HepG2 (cell line): ENCODE measurements around the gene ZFAND3. TPM values are rescaled to one million over a fixed set of nuclear protein-coding genes. Genes with fewer than 3 reads are reported as not detected.

ENCODE experiments used
- ATAC-seq: fragments of 200-7000 bp; cut with Tn5 transposase; 3 replicates; pipeline ENCODE4 v1.9.1; 2020; ENCODE audit warnings: mild to moderate bottlenecking, moderate library complexity
- BruUV-seq: library from RNA; stranded (reverse); fragments of 400-500 nt; replicated peaks from 2 replicates; lab custom pipeline; 2021; lab: Mats Ljungman, UMichigan
- CTCF ChIA-PET: fragments of 300-600 bp; formaldehyde crosslinking; extraction: SDS; loops from one replicate; lab custom pipeline; 2021; ENCODE audit warnings: low total read pairs, inconsistent platforms, low intra/inter-chr PET ratio; lab: Yijun Ruan, JAX
- POLR2A ChIA-PET: fragments of 350-600 bp; sonication (Branson Sonifier 250); formaldehyde crosslinking; loops from one replicate; lab custom pipeline; 2020; ENCODE audit warnings: antibody characterized with exemption, inconsistent platforms; lab: Yijun Ruan, JAX
- DNase-seq: peaks from one replicate; pipeline ENCODE4 v3.0.0-alpha.2; 2015; ENCODE audit warnings: low spot score
- FAIRE-seq: peaks from 3 replicates; lab custom pipeline; 2011; peaks lifted over from hg19 to GRCh38; lab: Jason Lieb, UNC
- H2AFZ ChIP-seq: one replicate; pipeline ENCODE4 v1.6.1; 2011; ENCODE audit warnings: low read length, inconsistent platforms
- H3K27ac ChIP-seq: fragments of 300-600 bp; 3 replicates; pipeline ENCODE4 v1.8.0; 2011; ENCODE audit warnings: mixed run types, mild to moderate bottlenecking, mixed read lengths, low read length, inconsistent platforms; ENCODE audit not compliant: insufficient read depth; ENCODE audit errors: extremely low read length
- H3K27me3 ChIP-seq, 2 experiments: fragments of 200-600 bp in 1 of 2; 2 replicates in 1 of 2; 3 replicates in 1 of 2; pipeline versions ENCODE4 v1.6.0 to v1.8.0; 2011; ENCODE audit warnings: low read length in 2 of 2, mild to moderate bottlenecking in 2 of 2, moderate library complexity in 2 of 2, inconsistent platforms in 1 of 2; ENCODE audit not compliant: insufficient read depth in 2 of 2, control insufficient read depth in 1 of 2
- H3K36me3 ChIP-seq, 2 experiments: fragments of 200-600 bp in 1 of 2; replicated peaks in 1 of 2; 2 replicates in 1 of 2; 3 replicates in 1 of 2; pipeline versions ENCODE4 v1.5.1 to v1.8.0; 2011; ENCODE audit warnings: low read length in 2 of 2, inconsistent platforms in 1 of 2; ENCODE audit not compliant: insufficient read depth in 2 of 2, control insufficient read depth in 1 of 2
- H3K4me1 ChIP-seq: 2 replicates; pipeline ENCODE4 v1.5.1; 2012; ENCODE audit warnings: low read length, inconsistent platforms; ENCODE audit not compliant: insufficient read depth
- H3K4me2 ChIP-seq: 2 replicates; pipeline ENCODE4 v1.6.0; 2011; ENCODE audit warnings: low read depth, low read length, inconsistent platforms
- H3K4me3 ChIP-seq, 3 experiments: fragments of 200-600 bp in 1 of 3; sonication (generic), shearing (Covaris generic) in 1 of 3; replicated peaks in 1 of 3; 2 replicates each; pipeline ENCODE4 v1.5.1; 2011 to 2016; ENCODE audit warnings: low read length in 3 of 3, inconsistent platforms in 2 of 3, low read depth in 2 of 3, mild to moderate bottlenecking in 2 of 3, control low read depth in 1 of 3, mixed read lengths in 1 of 3; ENCODE audit not compliant: insufficient read depth in 1 of 3
- H3K79me2 ChIP-seq: one replicate; pipeline ENCODE4 v1.6.1; 2011; ENCODE audit warnings: low read length, inconsistent platforms; ENCODE audit not compliant: insufficient read depth
- H3K9ac ChIP-seq: 2 replicates; pipeline ENCODE4 v1.6.0; 2011; ENCODE audit warnings: mild to moderate bottlenecking, low read depth, low read length, inconsistent platforms; ENCODE audit not compliant: insufficient read depth
- H3K9me3 ChIP-seq: 2 replicates; pipeline ENCODE4 v1.5.1; 2012; ENCODE audit warnings: mild to moderate bottlenecking, low read length
- H4K20me1 ChIP-seq: 2 replicates; pipeline ENCODE4 v1.6.0; 2011; ENCODE audit warnings: inconsistent platforms, mild to moderate bottlenecking, low read length, moderate library complexity; ENCODE audit not compliant: insufficient read depth
- ARNT ChIP-seq: fragments of 450-650 bp; IDR thresholded peaks from 2 replicates; pipeline ENCODE4 v1.6.1; 2017
- BRCA1 ChIP-seq: sonication (generic); formaldehyde crosslinking; IDR thresholded peaks from 2 replicates; pipeline ENCODE4 v1.4.0; 2020; ENCODE audit warnings: missing genetic modification reagents
- E2F1 ChIP-seq: sonication (generic); formaldehyde crosslinking; IDR thresholded peaks from 2 replicates; pipeline ENCODE4 v1.5.0; 2020; ENCODE audit warnings: missing genetic modification reagents
- GATAD1 ChIP-seq: IDR thresholded peaks from 2 replicates; pipeline ENCODE4 v1.6.1; 2016; ENCODE audit warnings: missing genetic modification reagents, missing compliant biosample characterization
- HDAC6 ChIP-seq: fragments of 200-600 bp; sonication (generic); IDR thresholded peaks from 2 replicates; pipeline ENCODE4 v1.7.0; 2017; ENCODE audit warnings: mild to moderate bottlenecking, antibody characterized with exemption, low read length, low read depth
- HOXA7 ChIP-seq: sonication (generic); formaldehyde crosslinking; IDR thresholded peaks from 2 replicates; pipeline ENCODE4 v1.8.1; 2022; ENCODE audit warnings: mild to moderate bottlenecking, missing genetic modification reagents, moderate library complexity
- PHB2 ChIP-seq: fragments of 450-650 bp; IDR thresholded peaks from 2 replicates; pipeline ENCODE4 v1.6.1; 2018; ENCODE audit not compliant: partially characterized antibody
- PHF5A ChIP-seq: IDR thresholded peaks from one replicate; pipeline ENCODE4 v1.6.1; 2018; ENCODE audit warnings: low read depth, missing genetic modification reagents; ENCODE audit not compliant: unreplicated experiment
- SCMH1 ChIP-seq: sonication (generic); formaldehyde crosslinking; IDR thresholded peaks from 2 replicates; pipeline ENCODE4 v1.9.0; 2021; ENCODE audit warnings: missing genetic modification reagents, mild to moderate bottlenecking, borderline replicate concordance
- TERF1 ChIP-seq: sonication (generic); formaldehyde crosslinking; IDR thresholded peaks from 2 replicates; pipeline ENCODE4 v1.8.0; 2022; ENCODE audit warnings: mild to moderate bottlenecking, missing genetic modification reagents, moderate library complexity
- ZBTB10 ChIP-seq: sonication (generic); formaldehyde crosslinking; IDR thresholded peaks from 2 replicates; pipeline ENCODE4 v1.4.0; 2020; ENCODE audit warnings: missing genetic modification reagents, borderline replicate concordance
- ZBTB7A ChIP-seq: sonication (generic); formaldehyde crosslinking; IDR thresholded peaks from 2 replicates; pipeline ENCODE4 v1.8.0; 2022; ENCODE audit warnings: mild to moderate bottlenecking, missing genetic modification reagents
- ZFP36 ChIP-seq: fragments of 150-350 bp; IDR thresholded peaks from 2 replicates; pipeline ENCODE4 v1.6.1; 2018; ENCODE audit warnings: borderline replicate concordance, low read length, low read depth; ENCODE audit not compliant: partially characterized antibody
- ZFP62 ChIP-seq: sonication (generic); formaldehyde crosslinking; IDR thresholded peaks from 2 replicates; pipeline ENCODE4 v1.4.0; 2020; ENCODE audit warnings: missing genetic modification reagents
- ZNF18 ChIP-seq: sonication (generic); formaldehyde crosslinking; IDR thresholded peaks from 2 replicates; pipeline ENCODE4 v1.8.0; 2022; ENCODE audit warnings: mild to moderate bottlenecking, missing genetic modification reagents; ENCODE audit not compliant: insufficient replicate concordance
- ZNF33B ChIP-seq: sonication (generic); formaldehyde crosslinking; IDR thresholded peaks from 2 replicates; pipeline ENCODE4 v1.5.1; 2020; ENCODE audit warnings: mild to moderate bottlenecking, missing genetic modification reagents
- WGBS: methylation state at CpG from one replicate; pipeline ENCODE4 v1.1.6; 2017; ENCODE audit warnings: low lambda C conversion rate; 5-methylcytosine and 5-hydroxymethylcytosine counted together
- in situ Hi-C: cut with HindIII; loops from 2 replicates; pipeline ENCODE4 v1.10.0; 2017; ENCODE audit warnings: low pct_unique_long_range_greater_than_20kb; ENCODE audit not compliant: extremely low pct_ligation_motif_present
- intact Hi-C: fragments of 100-400 bp; cut with micrococcal nuclease; formaldehyde crosslinking; loops from one replicate; pipeline ENCODE4 v1.10.0; 2022; ENCODE audit not compliant: unreplicated experiment
- polyA plus RNA-seq, 8 experiments: library from polyadenylated mRNA; depleted of rRNA in 3 of 8; stranded (reverse) in 7 of 8; unstranded in 1 of 8; fragments of >200 nt; fragmentation: Illumina TruSeq in 4 of 8; extraction: Trizol in 4 of 8; gene quantifications; 2 replicates each; pipeline versions ENCODE4 v1.2.1 to v1.2.3, GENCODE V29; 2011 to 2016; ENCODE audit warnings: low read depth in 4 of 8, missing spikeins in 1 of 8, mixed read lengths in 1 of 8; ENCODE audit not compliant: insufficient read depth in 1 of 8
- total RNA-seq, 5 experiments: library from RNA; depleted of rRNA; stranded (reverse); fragments of >200 nt; fragmentation: Illumina TruSeq; extraction: Trizol; gene quantifications; 2 replicates each; pipeline ENCODE4 v1.2.3, GENCODE V29; 2016; ENCODE audit warnings: low read depth in 1 of 5

Gene ZFAND3
- total and polyA plus RNA-seq, 2 of the 13 experiments (the other 11 are each of a cell fraction or from before 2014, with no cell fraction given), result 16.4 to 17.1 TPM

GRCh38 chr6:37993596-37993995 lies 174.1 kb downstream of the ZFAND3 start:
- intact Hi-C loops, result no loop called here

More at GRCh38 chr6:37993596-37993995, 174.1 kb downstream of the ZFAND3 start:
- H3K36me3 ChIP-seq, result no peaks in the 10 kb centered on the region
- WGBS, result 96% methylated on average over 5 of the region's 5 CpGs
- H3K4me2 ChIP-seq, result no peak overlapping the region
- no peak overlapping the region for H2AFZ ChIP-seq
- H3K4me3 ChIP-seq, result no peak overlapping the region
- TF ChIP-seq BRCA1 (CRISPR knock-in tag), result no peak
- TF ChIP-seq E2F1 (CRISPR knock-in tag), result no peak
- TF ChIP-seq HOXA7 (CRISPR knock-in tag), result no peak
- TF ChIP-seq TERF1 (CRISPR knock-in tag), result no peak
- no peak for TF ChIP-seq GATAD1 (CRISPR knock-in tag)
- TF ChIP-seq ZNF18 (CRISPR knock-in tag), result no peak
- no peak for TF ChIP-seq ARNT
- no peak for TF ChIP-seq ZNF33B (CRISPR knock-in tag)
- no peak for TF ChIP-seq PHB2
- no peak for TF ChIP-seq ZFP62 (CRISPR knock-in tag)
- TF ChIP-seq ZBTB10 (CRISPR knock-in tag), result no peak
- TF ChIP-seq ZFP36, result no peak
- TF ChIP-seq HDAC6, result no peak
- TF ChIP-seq ZBTB7A (CRISPR knock-in tag), result no peak
- TF ChIP-seq SCMH1 (CRISPR knock-in tag), result no peak
- TF ChIP-seq PHF5A, result no peak
- TF ChIP-seq, all 625 proteins: peak for 0
- Histone ChIP-seq H3K9ac (no peak overlapping the region), H4K20me1 (peaks cover 2% of the 10 kb centered on the region; the same call in 1 of the 2 replicates), H3K27ac (no peak overlapping the region), H3K27me3 (no peaks in the 10 kb centered on the region), H3K9me3 (no peaks in the 10 kb centered on the region), H3K79me2 (peaks cover 30% of the 10 kb centered on the region), H3K4me1 (peaks cover 8% of the 10 kb centered on the region)
- ChIA-PET POLR2A (no interaction called here), CTCF (no interaction called here)
- in situ Hi-C loops, result no loop called here
- DNase-seq, result no peak
- no peak for ATAC-seq
- no TSS peak for BruUV-seq
- FAIRE-seq, result no peak
